GM21381 (cell line): ENCODE data around the gene PHEX.

Experiments
- ATAC-seq: cut with Tn5 transposase; IDR thresholded peaks from one replicate; pipeline ENCODE4 v1.9.1; 2021; ENCODE audit warnings: mild to moderate bottlenecking, moderate library complexity; ENCODE audit not compliant: unreplicated experiment

Gene PHEX

DNA sequence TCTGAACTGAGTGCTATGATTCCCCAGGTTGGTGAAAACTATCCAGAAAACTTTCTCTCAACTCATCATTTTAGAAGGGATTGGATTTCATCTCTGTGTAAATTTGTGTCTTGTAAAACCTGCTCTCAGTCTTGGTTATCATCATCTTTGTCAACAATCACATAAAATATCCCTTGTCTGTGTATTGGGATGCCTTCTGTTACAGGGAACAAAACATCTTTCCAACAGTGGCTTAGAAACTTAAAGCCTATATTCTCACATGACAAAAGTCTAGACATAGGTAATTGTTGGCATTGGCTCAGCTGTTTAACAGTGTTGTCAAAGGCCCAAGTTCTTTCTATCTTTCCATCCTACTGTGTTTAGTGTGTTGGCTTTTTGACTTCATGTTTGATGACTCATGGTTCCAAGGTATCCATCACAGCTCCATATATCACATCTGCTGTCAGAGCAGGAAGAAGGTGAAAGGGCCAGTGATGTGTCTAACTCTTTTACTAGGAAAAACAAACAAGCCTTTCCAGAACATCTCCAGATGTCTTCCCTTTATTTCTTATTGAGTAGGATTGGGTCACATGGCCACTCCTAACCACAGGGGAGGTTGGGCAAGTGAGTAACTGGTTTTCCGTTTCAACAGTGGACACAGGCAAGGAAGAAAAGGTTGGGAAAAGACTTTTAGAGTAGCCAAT, 65.0 kb downstream of the PHEX start:
- ATAC-seq, result no peak

GRCh38 chrX:22105231-22105630, 73.1 kb downstream of the PHEX start:
- no peak for ATAC-seq

GRCh38 chrX:22105971-22106370, 73.8 kb downstream of the PHEX start:
- no peak for ATAC-seq

- ATAC-seq, result no peak
These were observed 77.3 kb downstream of the PHEX start for GRCh38 chrX:22109442-22109841.

- no peak for ATAC-seq
These were observed 78.8 kb downstream of the PHEX start for GRCh38 chrX:22110729-22111494.

DNA sequence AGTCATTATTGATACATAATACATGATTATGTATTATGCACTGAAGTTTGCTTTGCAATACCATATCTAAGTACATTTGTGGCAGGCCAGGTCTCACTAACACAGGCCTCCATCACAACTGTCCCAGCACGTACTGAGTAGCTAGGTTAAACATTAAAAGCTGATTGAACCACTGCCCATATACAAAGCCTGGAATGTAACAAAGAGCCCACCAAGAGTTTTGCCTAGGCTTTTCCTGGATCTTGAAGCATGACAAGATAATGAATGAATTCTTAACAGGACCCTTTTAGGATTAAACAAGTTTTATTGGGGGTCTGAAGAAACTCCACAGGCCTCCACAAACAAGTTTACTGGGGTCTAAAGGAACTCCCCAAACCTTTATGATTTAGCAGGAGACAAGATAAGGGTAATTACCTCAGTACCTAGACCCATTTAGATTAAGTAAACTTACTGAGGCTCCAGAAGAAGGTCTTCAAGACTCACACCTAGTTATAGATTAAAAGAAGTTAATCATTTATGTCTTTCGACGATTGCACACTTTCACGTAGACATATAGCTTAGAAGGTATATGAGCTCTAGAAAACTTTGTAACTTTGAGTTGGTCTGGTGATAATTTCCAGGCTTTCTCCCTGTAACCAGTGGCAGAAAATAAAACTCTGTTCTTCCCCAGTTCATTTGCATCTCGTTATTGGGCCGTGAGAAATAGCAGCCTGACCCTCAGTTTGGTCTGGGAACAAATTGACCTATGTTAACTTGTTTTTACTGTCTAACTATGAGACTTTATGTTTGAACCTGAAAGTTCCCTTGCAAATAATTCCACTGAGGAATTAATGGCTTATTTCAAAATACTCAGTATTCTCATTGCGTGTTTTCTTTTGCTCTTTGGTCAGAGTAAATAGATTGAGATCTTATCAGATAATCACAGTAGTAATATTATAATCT, 84.8 kb downstream of the PHEX start:
- ATAC-seq, result no peak

DNA sequence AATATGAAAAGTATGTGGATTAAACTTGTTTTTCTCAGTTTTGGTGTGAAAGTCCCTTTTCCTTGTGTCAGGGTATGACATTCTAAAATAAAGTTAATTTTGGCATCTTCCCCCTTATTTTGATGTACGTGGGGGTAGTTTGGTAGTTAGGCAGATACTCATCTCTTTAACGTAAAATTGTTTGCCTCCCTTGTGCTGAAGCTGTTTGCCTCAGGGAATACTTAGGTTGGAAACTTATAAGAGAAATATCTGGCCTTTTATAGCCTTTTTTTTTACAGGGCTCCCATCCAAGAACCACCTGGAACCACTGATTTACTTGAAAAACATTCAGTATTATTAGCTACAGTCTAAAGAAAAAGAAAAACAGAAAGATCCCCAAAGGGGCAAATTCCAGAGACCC, 85.5 kb downstream of the PHEX start:
- no peak for ATAC-seq

- ATAC-seq, result no peak
These were observed 86.2 kb downstream of the PHEX start for GRCh38 chrX:22118161-22118830.

DNA sequence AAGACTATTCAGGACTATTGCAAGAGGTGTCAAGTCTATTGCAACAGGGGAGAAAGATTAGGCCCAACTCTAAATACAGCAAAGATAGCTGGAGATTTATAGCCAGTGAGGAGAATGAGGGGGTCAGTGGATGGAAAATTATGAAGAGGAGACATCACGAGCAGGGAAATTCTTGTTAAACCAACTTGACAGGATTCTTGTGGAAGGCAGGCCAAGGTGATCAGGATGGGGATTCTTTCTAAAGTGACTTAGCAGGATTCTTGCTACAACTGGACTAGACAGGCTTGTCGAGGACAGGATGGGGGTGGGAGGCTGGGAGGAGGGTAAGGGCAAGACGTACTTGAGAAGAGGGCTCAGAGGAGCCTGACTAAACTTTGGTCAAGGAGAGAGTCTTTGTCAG, 89.0 kb downstream of the PHEX start:
- ATAC-seq, result no peak

- ATAC-seq, result no peak
These were observed 90.4 kb downstream of the PHEX start for GRCh38 chrX:22122510-22122909.

- no peak for ATAC-seq
These were observed 92.0 kb downstream of the PHEX start for GRCh38 chrX:22124098-22124497.

GRCh38 chrX:22125481-22125880, 93.4 kb downstream of the PHEX start:
- no peak for ATAC-seq

DNA sequence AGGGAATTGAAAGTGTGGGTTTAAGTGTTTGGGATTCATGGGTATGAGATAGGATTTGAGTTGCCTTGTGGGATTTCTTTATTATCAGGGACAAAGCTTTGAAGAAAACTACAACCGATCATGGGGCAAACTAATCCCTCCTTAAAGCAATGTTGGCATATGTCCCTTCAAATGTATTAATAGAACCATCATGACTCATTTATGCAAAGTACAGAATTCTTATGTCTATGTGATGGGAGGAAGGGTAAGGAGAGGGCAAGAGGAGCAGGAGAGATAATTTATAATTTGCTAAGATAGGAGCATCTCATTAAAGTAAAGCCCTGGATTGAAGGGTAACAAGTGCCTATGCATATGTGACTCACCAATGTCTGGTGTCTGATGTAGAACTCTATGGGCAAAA, 94.2 kb downstream of the PHEX start:
- ATAC-seq, result no peak

GRCh38 chrX:22128961-22129360, 96.8 kb downstream of the PHEX start:
- no peak for ATAC-seq

- no peak for ATAC-seq
These were observed 102.6 kb downstream of the PHEX start for GRCh38 chrX:22134681-22135080.

DNA sequence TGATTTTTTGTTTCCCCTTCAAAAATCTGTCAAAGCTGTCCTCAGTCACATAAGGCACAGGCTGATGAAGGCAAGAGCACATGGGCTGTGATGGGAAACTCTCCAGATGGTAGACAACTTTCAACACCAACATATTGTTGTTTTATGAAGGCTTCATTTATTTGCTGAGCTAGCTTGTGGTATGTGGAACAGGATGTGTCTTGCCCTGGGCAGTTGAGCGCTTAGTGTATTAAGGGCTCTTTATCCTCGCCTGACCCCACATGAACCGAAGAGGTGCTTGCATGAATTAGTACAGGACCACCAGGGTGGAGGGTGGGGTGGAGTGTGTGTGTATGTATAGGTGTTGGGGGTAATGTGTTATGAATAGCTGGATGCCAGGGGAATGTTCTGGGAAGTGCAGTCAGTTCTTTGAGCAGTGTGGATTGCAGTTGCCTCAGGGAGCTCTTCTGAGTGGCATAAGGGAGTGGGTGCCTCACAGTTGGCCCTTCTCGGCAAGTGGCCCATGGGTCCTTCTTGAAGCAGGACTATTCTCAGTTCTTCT, 103.1 kb downstream of the PHEX start:
- ATAC-seq, result no peak

- ATAC-seq, result no peak
These were observed 104.0 kb downstream of the PHEX start for GRCh38 chrX:22135994-22136684.

DNA sequence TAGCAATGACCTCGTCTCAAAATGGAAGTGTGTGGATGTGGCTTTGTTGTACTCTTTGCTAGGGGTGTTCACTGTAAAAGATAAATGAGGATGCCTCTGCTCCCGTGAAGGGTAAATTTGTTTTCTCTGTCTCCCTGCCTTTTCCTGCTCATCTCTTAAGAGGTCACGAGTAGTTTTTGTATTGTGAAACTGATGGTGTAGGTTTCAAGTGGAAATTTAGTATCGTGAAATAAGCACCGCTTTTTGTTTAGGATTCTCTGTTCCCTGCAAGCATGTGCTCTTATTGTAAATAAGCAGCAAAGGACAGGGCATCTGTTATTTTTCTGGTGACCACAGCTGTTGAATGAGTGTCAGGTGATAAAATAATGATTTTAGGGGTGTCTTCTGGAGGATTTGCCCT, 104.6 kb downstream of the PHEX start:
- no peak for ATAC-seq

DNA sequence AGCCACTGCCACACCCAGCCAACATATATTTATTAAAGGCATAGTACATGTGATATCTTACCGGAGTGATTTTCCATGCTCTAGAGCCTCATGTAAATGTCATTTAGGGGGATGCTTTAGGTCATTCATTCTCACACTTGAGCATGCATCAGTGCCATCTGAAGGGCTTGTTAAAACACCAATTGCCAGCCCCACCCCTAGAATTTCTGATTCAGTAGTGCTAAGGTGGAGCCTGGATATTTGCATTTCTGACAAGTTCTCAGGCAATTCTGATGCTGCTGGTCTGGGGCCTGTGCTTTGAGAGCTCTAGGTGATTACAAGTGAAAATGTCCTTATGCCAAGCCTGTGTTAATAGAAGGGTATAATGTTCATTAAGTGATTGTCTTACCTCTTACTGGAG, 107.7 kb downstream of the PHEX start:
- no peak for ATAC-seq
